Testis (tissue), 2 donors: ENCODE data around the gene SPOCK2.

Experiments
- POLR2A ChIP-seq: fragments of 450-650 bp; IDR thresholded peaks from one replicate; pipeline ENCODE4 v1.6.1; 2017; ENCODE audit warnings: antibody characterized with exemption, mild to moderate bottlenecking, moderate library complexity
- TF ChIP-seq, protein P1 (sequence below), 3 experiments: fragments of 450-650 bp in 2 of 3; fragments of 200-600 bp in 1 of 3; sonication (generic) in 1 of 3; IDR thresholded peaks; one replicate each; pipeline ENCODE4 v1.5.1; 2016 to 2019; ENCODE audit warnings: antibody characterized with exemption in 3 of 3, mild to moderate bottlenecking in 2 of 3, moderate library complexity in 1 of 3

DNA sequence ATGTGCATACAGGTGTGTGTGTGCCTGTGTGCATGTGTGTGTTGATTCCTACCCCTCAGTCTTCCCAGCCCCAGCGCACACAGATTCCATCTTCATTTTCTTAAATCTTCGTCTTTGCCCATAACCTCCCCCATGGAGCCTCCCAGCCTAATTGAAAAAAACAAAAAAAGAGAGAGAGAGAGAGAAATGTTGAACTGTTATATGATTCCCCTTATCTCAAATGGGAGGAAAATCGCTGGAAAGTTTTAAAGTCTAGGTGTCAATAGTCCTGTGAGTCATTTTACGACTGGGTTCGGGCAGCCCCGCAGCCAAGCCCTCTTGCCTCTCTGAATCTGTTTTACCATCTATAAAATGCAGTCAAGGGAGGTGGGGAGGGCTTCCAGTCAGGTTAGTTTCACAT is 60.9 kb downstream of the SPOCK2 start:
- TF ChIP-seq, protein P1, sequence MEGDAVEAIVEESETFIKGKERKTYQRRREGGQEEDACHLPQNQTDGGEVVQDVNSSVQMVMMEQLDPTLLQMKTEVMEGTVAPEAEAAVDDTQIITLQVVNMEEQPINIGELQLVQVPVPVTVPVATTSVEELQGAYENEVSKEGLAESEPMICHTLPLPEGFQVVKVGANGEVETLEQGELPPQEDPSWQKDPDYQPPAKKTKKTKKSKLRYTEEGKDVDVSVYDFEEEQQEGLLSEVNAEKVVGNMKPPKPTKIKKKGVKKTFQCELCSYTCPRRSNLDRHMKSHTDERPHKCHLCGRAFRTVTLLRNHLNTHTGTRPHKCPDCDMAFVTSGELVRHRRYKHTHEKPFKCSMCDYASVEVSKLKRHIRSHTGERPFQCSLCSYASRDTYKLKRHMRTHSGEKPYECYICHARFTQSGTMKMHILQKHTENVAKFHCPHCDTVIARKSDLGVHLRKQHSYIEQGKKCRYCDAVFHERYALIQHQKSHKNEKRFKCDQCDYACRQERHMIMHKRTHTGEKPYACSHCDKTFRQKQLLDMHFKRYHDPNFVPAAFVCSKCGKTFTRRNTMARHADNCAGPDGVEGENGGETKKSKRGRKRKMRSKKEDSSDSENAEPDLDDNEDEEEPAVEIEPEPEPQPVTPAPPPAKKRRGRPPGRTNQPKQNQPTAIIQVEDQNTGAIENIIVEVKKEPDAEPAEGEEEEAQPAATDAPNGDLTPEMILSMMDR (IDR thresholded peaks at IDR 0.05), result no peak
- TF ChIP-seq POLR2A, result no peak
